Measurements from ENCODE around the gene IFT25. TPM values are rescaled to one million over a fixed set of nuclear protein-coding genes. Genes with fewer than 3 reads are reported as not detected.

The IFT25 gene
- total and polyA plus RNA-seq, 2 of the 13 experiments (the other 11 are each of a cell fraction or from before 2014, with no cell fraction given) = 19.7 to 48.0 TPM

- peak; percentile 44; the same call in 1 of the 2 replicates for TF ChIP-seq PAXIP1 (CRISPR knock-in tag; conservative IDR thresholded peaks at IDR 0.05)
- TF ChIP-seq ZNF547 (CRISPR knock-in tag; IDR thresholded peaks at IDR 0.05) = no peak
- no peak for TF ChIP-seq ZFP62 (CRISPR knock-in tag; IDR thresholded peaks at IDR 0.05)
- TF ChIP-seq HOXA5 (CRISPR knock-in tag; IDR thresholded peaks at IDR 0.05) = no peak
- TF ChIP-seq, protein P1, sequence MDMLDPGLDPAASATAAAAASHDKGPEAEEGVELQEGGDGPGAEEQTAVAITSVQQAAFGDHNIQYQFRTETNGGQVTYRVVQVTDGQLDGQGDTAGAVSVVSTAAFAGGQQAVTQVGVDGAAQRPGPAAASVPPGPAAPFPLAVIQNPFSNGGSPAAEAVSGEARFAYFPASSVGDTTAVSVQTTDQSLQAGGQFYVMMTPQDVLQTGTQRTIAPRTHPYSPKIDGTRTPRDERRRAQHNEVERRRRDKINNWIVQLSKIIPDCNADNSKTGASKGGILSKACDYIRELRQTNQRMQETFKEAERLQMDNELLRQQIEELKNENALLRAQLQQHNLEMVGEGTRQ (IDR thresholded peaks at IDR 0.05; ENCODE audit: low read depth, low read length) = no peak
- TF ChIP-seq, protein P1 (CRISPR knock-in tag; IDR thresholded peaks at IDR 0.05; ENCODE audit: borderline replicate concordance) = no peak
- TF ChIP-seq, protein P2, sequence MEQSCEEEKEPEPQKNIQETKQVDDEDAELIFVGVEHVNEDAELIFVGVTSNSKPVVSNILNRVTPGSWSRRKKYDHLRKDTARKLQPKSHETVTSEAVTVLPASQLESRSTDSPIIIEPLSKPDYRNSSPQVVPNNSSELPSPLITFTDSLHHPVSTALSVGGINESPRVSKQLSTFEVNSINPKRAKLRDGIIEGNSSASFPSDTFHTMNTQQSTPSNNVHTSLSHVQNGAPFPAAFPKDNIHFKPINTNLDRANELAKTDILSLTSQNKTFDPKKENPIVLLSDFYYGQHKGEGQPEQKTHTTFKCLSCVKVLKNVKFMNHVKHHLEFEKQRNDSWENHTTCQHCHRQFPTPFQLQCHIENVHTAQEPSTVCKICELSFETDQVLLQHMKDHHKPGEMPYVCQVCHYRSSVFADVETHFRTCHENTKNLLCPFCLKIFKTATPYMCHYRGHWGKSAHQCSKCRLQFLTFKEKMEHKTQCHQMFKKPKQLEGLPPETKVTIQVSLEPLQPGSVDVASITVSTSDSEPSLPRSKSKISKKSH (CRISPR knock-in tag; IDR thresholded peaks at IDR 0.05; ENCODE audit: borderline replicate concordance) = peak; percentile 32; the same call in 1 of the 2 replicates
- peak; percentile 56; the same call in 1 of the 2 replicates for TF ChIP-seq ZNF292 (CRISPR knock-in tag; IDR thresholded peaks at IDR 0.05; ENCODE audit: borderline replicate concordance, low read depth)
- 0 out of 2 replicates have a peak, but pooled peaks have one; percentile 30 for TF ChIP-seq ZNF263 (CRISPR knock-in tag; IDR thresholded peaks at IDR 0.05)
- no peak for TF ChIP-seq LCORL (IDR thresholded peaks at IDR 0.05)
- peak; percentile 3; the same call in 1 of the 2 replicates for TF ChIP-seq LCORL (CRISPR knock-in tag; IDR thresholded peaks at IDR 0.05)
- no peak for TF ChIP-seq NBN (conservative IDR thresholded peaks at IDR 0.05)
- peak; percentile 71 for TF ChIP-seq TAF1 (CRISPR knock-in tag; IDR thresholded peaks at IDR 0.05)
- TF ChIP-seq MAF1 (CRISPR knock-in tag; IDR thresholded peaks at IDR 0.05; ENCODE audit: borderline replicate concordance) = 0 out of 2 replicates have a peak, but pooled peaks have one; percentile 51
- 0 out of 2 replicates have a peak, but pooled peaks have one; percentile 46 for TF ChIP-seq RFXAP (CRISPR knock-in tag; IDR thresholded peaks at IDR 0.05; ENCODE audit: borderline replicate concordance)
- TF ChIP-seq ZNF484 (CRISPR knock-in tag; IDR thresholded peaks at IDR 0.05; ENCODE audit: borderline replicate concordance, low read depth) = no peak
- no peak for TF ChIP-seq POLR2AphosphoS2 (IDR thresholded peaks at IDR 0.05; ENCODE audit: low read depth, low read length)
- TF ChIP-seq ZBTB34 (CRISPR knock-in tag; IDR thresholded peaks at IDR 0.05) = no peak; the same call in 1 of the 2 replicates
- 0 out of 2 replicates have a peak, but pooled peaks have one; percentile 21 for TF ChIP-seq ZNF891 (CRISPR knock-in tag; IDR thresholded peaks at IDR 0.05)
- peak; percentile 6 for TF ChIP-seq YY1 (IDR thresholded peaks at IDR 0.05; ENCODE audit: insufficient read depth, insufficient replicate concordance, low read depth, low read length)
- peak; percentile 54; the same call in 1 of the 2 replicates for TF ChIP-seq ZFP36L1 (CRISPR knock-in tag; IDR thresholded peaks at IDR 0.05)
- TF ChIP-seq HMG20B (CRISPR knock-in tag; conservative IDR thresholded peaks at IDR 0.05) = no peak
These were observed 51.4 kb downstream of the IFT25 start, which contains the start of gene DIO1 (continued) for GRCh38 chr1:53893999-53894636.

Data from HepG2 (cell line).